Liver (tissue), 3 donors: ENCODE data around the gene TMEM87A.

Experiments used
- ATF3 ChIP-seq: IDR thresholded peaks from 2 replicates; pipeline ENCODE4 v1.6.1; 2016; ENCODE audit warnings: antibody characterized with exemption
- CTCF ChIP-seq: fragments of 150-350 bp; IDR thresholded peaks from 2 replicates; pipeline ENCODE4 v1.5.1; 2017; ENCODE audit warnings: improper control_type of control experiment, low read depth, low read length; ENCODE audit not compliant: missing input control
- EGR1 ChIP-seq, 2 donors: IDR thresholded peaks; 2 replicates each; pipeline ENCODE4 v1.6.1; 2016 to 2018; ENCODE audit warnings: antibody characterized with exemption in 2 of 2, low read depth in 2 of 2
- FOXA1 ChIP-seq: IDR thresholded peaks from 2 replicates; pipeline ENCODE4 v1.6.1; 2016; ENCODE audit warnings: antibody characterized with exemption
- FOXA2 ChIP-seq: IDR thresholded peaks from 2 replicates; pipeline ENCODE4 v1.6.1; 2016; ENCODE audit warnings: antibody characterized with exemption
- GABPA ChIP-seq, 2 donors: IDR thresholded peaks in 1 of 2; conservative IDR thresholded peaks in 1 of 2; 2 replicates each; pipeline ENCODE4 v1.6.1; 2016; ENCODE audit warnings: antibody characterized with exemption in 2 of 2, mild to moderate bottlenecking in 1 of 2, moderate library complexity in 1 of 2
- JUND ChIP-seq, 2 donors: IDR thresholded peaks; 2 replicates each; pipeline ENCODE4 v1.6.1; 2016; ENCODE audit warnings: antibody characterized with exemption in 2 of 2
- MAX ChIP-seq: IDR thresholded peaks from 2 replicates; pipeline ENCODE4 v1.6.1; 2016; ENCODE audit warnings: antibody characterized with exemption
- RAD21 ChIP-seq, 2 donors: IDR thresholded peaks; 2 replicates each; pipeline ENCODE4 v1.6.1; 2016; ENCODE audit warnings: antibody characterized with exemption in 2 of 2, mild to moderate bottlenecking in 2 of 2
- REST ChIP-seq: IDR thresholded peaks from 2 replicates; pipeline ENCODE4 v1.6.1; 2016; ENCODE audit warnings: antibody characterized with exemption, mild to moderate bottlenecking
- SP1 ChIP-seq: IDR thresholded peaks from 2 replicates; pipeline ENCODE4 v1.6.1; 2018; ENCODE audit warnings: antibody characterized with exemption, mild to moderate bottlenecking
- TAF1 ChIP-seq: conservative IDR thresholded peaks from 2 replicates; pipeline ENCODE4 v1.6.1; 2016; ENCODE audit warnings: antibody characterized with exemption, mild to moderate bottlenecking
- YY1 ChIP-seq: IDR thresholded peaks from 2 replicates; pipeline ENCODE4 v1.6.1; 2016; ENCODE audit warnings: antibody characterized with exemption, mild to moderate bottlenecking
- ZBTB33 ChIP-seq: IDR thresholded peaks from 2 replicates; pipeline ENCODE4 v1.6.1; 2016; ENCODE audit warnings: antibody characterized with exemption
- donor health status: healthy.
- donor health status: healthy.

GRCh38 chr15:42232606-42233005, 40.6 kb downstream of the TMEM87A start:
- TF ChIP-seq CTCF (no peak), FOXA1 (no peak), TAF1 (no peak), GABPA (IDR thresholded peaks at IDR 0.05 in 1 of 2, conservative IDR thresholded peaks at IDR 0.05 in 1 of 2) (no peak), RAD21 (IDR thresholded peaks at IDR 0.05) (no peak), SP1 (no peak), YY1 (no peak), REST (no peak), MAX (no peak), JUND (IDR thresholded peaks at IDR 0.05) (no peak), ATF3 (no peak), ZBTB33 (no peak), EGR1 (IDR thresholded peaks at IDR 0.05; ENCODE audit: low read depth in 2 of 2) (no peak), FOXA2 (no peak)
